Effector CD8-positive, alpha-beta T cell (primary cell): Measurements from ENCODE around the gene C1QTNF9.
"Not testable (repeated sequence)": the region's sequence is repeated elsewhere in the genome, so short reads cannot be mapped to it uniquely, and the experiment has no call there.

Source experiments
- DNase-seq: peaks from one replicate; lab custom pipeline; 2025; lab: John Stamatoyannopoulos, UW

Gene C1QTNF9

GRCh38 chr13:24362435-24362952, 53.1 kb downstream of the C1QTNF9 start:
- no peak for DNase-seq

- no peak for DNase-seq
These were observed 55.8 kb downstream of the C1QTNF9 start for GRCh38 chr13:24365191-24365590.

GRCh38 chr13:24366315-24366714, 56.9 kb downstream of the C1QTNF9 start:
- not testable (repeated sequence) for DNase-seq

GRCh38 chr13:24371273-24371672, 61.9 kb downstream of the C1QTNF9 start:
- DNase-seq, result not testable (repeated sequence)
